HL-60/S4 treated with retinoic acid at 250 ng/mL for 4 days and 3 days (cell line): ENCODE measurements around the gene CDK14.
"Not testable (repeated sequence)": the region's sequence is repeated elsewhere in the genome, so short reads cannot be mapped to it uniquely, and the experiment has no call there.

Source experiments
- in situ Hi-C: fragments of 300-500 bp; cut with MboI; formaldehyde crosslinking; loops from 2 replicates; pipeline ENCODE4 v1.7.0; 2022; ENCODE audit warnings: low sequenced_read_pairs

CDK14 gene

GRCh38 chr7:90777465-90777864 lies 181.3 kb downstream of the CDK14 start:
- in situ Hi-C loops, result no loop called here

DNA sequence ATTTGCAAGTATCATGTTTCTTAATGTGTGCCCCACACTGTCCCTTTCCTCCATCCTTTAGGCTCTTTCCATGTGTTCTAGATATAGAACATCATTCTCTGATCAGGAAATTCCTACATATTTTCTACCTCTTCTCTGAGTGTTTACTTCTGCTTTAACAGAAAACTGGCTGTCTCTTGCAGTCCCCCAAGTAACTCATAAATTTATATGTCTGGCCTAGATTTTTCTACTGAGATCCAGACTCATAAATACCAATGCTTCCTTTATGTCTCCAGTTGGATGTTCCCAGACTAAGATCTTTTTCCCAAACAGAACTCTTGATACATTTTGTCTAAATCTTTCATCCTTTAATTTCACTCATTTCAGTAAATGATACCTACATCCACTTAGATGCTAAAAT lies 181.8 kb downstream of the CDK14 start:
- in situ Hi-C loops, result no loop called here

DNA sequence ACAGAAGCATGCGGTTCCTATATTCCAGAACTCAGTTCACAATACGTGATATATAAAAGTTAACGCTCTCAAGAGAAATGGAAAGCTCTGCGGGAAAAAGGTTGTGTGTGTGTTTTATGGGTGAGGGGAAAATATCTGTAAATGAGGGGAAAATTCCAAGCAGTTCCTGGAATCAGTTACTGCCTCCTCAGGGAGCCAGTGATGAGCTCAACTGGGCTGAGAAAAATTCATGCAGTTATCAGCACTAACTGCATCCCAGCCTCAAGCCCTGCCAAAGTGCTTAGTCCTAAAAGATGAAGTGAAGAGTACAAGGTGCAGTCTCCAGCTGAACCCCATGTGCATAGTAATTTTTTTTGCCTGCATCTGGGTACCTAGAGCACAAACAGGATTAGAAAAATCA lies 191.9 kb downstream of the CDK14 start:
- in situ Hi-C loops, result no loop called here

GRCh38 chr7:90789736-90790306 lies 193.7 kb downstream of the CDK14 start:
- in situ Hi-C loops, result no loop called here

- in situ Hi-C loops, result no loop called here
Observed at GRCh38 chr7:90791596-90791995, 195.5 kb downstream of the CDK14 start.

DNA sequence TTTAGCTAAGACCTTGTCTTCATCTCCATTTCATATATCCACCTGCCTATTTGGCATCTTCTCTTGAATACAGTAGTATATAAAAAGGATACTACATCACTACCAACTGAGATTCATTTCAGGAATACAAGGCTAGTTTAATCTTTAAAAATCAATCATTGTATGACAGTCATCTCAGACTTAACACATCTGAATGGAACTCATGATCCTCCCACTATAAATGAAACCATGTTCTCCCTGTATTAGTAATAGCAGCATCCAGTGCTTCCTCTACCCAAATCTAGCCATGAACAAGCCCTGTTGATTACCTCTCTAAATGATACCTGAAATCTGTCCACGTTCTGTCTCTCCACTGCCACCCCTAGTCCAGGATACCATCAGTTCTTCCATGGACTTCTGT lies 196.2 kb downstream of the CDK14 start:
- in situ Hi-C loops, result no loop called here

- in situ Hi-C loops, result not testable (repeated sequence)
Observed at GRCh38 chr7:90794234-90794633, 198.1 kb downstream of the CDK14 start.

DNA sequence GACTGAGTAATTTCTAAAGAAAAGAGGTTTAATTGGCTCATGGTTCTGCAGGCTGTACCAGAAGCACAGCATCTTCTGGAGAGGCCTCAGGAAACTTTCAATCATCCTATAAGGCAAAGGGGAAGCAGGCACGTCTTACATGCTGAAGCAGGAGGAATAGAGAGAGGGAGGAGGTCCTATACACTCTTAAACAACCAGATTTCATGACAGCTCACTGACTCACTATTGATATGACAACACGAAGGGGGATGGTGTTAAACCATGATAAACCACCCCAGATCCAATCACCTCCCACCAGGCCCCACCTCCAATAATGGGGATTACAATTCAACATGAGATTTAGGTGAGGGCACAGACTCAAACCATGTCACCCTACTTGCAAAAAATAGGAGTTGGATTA lies 201.5 kb downstream of the CDK14 start:
- in situ Hi-C loops, result no loop called here

DNA sequence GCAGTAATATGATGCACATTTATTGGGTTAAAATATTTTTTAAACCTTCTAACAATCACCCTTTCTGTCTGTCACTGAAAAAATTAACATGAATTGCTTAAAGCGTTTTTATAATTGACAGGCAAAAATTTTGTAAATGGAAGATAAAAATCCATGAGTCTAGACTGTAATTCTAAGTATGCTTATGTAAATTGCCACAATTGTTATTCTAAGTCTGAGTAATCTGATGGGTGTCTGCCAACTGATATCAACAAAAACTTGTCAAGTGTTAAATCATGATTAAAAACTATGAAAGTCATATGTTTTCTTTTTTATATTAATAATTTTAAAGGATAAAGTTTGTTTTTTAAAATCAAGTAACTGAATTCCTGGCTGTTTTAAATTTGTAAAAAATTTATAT lies 208.2 kb downstream of the CDK14 start:
- in situ Hi-C loops, result no loop called here

GRCh38 chr7:90815552-90815951 lies 219.4 kb downstream of the CDK14 start:
- in situ Hi-C loops, result not testable (repeated sequence)

DNA sequence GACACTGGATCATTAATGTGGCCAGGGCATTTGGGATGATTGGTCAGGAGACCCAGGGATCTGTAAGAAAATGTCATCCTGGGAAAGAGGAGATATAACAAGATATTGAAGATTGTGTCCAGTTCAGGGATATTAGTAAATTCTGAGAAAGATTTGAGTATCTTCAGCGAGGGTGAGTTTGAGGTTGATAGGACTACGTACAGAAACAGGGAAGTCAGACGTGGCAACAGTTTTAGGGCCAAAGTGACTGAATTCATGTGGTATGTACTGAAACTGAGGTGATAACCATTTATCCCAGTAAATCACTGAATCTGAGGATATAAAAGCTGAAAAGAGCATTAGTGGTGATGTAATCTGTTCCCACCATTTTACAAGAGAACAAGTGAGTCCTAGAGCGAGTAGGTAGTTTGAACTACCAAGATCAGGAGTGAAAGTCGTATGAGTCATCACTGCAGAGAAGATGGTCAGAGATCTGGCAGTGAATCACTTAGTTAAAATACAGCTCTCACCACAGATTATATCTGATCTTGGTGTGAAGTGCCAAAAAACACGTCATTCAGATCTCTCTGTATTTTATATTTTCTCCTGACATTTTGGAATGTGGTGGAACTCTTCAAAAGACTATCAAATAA lies 220.5 kb downstream of the CDK14 start:
- in situ Hi-C loops, result no loop called here

DNA sequence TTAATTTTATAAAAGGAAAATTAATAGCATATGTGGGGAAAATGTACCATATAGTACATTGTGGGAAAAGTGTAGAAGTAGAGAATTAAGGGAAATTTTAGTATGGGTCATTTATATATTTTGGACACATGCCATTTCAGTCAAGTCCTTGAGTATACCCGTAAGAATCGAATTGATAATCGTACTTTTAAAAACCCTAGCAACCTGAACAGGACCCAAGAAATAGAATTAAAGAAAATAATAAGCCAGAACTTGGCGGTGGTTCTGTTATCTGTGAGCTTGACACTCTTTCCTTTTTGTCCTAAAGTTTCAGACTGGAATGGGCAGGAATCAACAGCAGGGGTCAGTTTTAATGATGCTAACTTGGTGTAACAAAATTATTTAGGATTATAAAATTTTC lies 221.0 kb downstream of the CDK14 start:
- in situ Hi-C loops, result no loop called here

DNA sequence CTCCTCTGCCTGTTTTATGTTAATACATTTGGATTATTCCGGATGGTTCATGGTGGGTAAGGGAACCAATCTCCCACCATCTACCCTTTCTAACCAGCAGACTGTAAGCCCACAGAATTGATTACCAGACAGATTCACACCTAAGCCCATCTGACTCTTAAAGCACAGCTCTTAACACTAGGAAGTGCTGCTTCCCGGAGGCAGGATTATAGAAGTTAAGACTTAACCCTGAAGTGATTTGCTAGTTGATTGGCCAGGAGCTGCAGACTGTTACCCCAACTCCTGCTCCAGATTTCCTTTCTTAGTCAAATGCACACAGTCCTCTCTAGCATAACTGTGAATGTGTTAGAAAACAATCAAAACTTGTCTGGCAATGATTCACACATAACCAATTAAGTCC lies 221.7 kb downstream of the CDK14 start:
- in situ Hi-C loops, result no loop called here

GRCh38 chr7:90818341-90818740 lies 222.2 kb downstream of the CDK14 start:
- in situ Hi-C loops, result no loop called here

GRCh38 chr7:90821961-90822620 lies 226.0 kb downstream of the CDK14 start:
- in situ Hi-C loops, result no loop called here

DNA sequence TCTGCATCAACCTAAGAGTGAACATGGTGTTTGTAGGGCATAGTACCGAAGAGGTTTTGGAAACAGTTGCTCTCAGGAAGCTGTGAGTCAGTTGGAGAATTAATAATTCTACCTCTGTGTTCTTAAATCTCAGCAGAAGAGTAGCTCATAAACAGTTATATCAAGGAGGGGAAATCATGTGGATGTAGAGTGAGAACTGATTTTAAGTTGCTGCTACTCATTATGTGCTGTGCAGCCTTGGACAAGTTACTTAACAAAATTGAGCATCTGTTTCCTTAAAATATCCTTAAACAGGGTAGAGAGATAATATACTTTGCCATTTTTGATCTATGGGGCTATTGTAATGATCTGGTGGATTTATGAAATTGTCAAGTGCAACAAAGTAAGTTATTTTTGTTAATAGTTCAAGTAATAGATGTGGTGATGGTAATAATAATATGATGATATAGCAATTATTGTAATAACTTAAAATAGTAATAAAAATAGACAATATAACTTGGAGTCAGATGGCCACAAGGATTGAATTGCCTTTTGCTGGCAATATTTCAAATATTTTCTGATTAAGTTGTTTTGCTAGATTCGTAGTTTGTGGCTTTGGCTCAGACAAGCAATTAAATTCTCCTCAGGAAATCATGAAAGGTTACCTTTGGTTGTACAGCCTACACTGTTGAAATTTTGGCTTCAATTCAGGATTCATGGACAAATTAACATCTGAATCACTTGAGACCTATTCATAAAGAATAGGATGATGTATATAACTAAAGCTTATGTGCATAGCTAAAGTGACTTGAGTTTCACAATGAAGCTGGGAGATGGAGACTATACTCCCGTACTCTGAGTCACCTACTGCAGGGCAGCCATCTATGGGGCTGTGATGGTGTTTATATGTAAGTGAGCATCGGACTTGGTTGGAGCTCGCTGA lies 228.5 kb downstream of the CDK14 start:
- in situ Hi-C loops, result no loop called here

DNA sequence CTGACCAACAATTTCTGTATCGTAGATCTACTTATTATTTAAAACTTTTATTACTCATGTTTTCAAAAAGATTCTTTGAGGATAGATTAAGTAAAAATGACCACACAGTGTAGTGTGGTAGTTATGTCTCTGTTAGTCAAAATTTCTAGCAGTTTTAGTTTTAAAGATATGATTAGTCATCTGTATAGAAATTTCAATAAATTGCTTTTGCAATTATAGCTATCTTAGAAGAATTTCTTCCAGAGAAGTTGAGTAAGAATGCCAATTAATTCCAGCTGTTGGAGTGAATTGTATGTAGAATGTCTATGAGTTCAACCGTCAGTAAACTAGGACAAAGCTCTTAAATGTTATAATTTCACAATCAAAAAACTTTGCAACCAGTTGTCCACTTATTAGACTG lies 229.7 kb downstream of the CDK14 start:
- in situ Hi-C loops, result no loop called here

DNA sequence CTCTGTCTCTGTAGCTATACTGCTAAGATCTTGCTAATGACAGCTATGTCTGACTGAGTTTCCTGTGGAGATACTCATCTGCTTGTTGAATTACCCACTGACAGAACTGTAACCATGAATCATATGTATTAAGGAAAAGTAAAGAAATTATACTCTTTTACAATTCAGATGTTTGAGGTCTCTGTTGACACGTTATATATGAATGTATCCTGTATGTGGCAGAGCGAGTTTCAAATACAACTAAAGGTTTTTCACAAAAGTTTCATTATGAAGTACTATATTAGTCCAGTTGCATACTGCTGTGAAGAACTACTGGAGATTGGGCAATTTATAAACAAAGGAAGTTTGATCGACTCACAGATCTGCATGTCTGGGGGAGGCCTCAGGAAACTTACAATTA lies 232.5 kb downstream of the CDK14 start:
- in situ Hi-C loops, result no loop called here

DNA sequence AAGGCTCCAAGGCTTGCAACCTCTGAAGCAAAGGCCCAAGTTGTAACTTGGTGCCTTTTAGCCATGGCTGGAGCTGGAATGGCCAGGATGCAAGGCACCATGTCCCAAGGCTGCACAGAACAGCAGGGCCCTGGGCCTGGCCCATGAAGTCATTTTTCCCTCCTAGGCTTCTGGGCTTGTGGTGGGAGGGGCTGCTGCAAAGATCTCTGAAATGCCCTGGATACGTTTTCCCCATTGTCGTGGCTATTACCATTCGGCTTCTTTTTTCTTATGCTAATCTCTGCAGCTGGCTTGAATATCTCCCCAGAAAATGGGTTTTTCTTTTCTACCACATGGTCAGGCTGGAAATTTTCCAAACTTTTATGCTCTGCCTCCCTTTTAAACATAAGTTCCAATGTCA lies 234.2 kb downstream of the CDK14 start:
- in situ Hi-C loops, result no loop called here

DNA sequence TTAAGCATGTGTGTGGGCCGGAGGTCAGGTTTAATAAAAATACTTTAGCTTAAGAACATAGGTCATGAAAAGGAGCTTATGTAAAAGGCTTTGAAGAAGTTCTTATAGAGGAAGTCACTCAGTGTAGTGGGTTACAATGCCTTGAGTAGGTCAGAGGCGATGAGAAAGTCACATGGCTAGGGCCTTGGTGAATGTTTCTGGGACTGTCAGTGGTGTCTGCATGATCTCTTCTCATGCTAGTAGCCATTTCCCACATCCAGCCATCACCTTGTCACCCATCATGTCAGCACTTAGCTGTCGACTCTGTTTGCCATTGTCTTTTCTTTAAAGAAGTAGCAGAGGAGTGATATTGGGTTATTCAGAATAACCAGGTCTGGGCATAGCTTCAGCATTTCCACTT lies 236.6 kb downstream of the CDK14 start:
- in situ Hi-C loops, result no loop called here

GRCh38 chr7:90833443-90833842 lies 237.3 kb downstream of the CDK14 start:
- in situ Hi-C loops, result no loop called here

DNA sequence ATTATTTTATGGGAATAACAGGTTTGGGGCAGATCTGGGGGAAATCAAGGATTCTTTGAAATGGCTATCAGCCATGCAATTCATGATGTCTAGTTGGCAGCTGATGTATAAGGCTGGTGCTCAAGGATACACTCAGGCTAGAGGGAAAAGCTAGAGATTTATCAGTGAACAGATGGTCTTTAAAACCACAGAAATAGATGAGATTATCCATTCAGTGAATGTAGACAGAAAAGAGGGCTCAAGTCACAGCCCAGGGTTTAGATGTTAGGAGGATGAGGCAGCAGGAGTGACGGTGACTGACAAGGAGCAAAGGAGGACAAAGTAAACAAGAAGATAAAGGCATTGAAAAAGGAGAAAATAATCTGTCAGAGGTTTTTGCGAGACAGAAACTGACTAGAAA lies 238.7 kb downstream of the CDK14 start:
- in situ Hi-C loops, result no loop called here
